Endothelial cell of umbilical vein (primary cell): ENCODE measurements around the gene CCDC73. TPM values are rescaled to one million over a fixed set of nuclear protein-coding genes. Genes with fewer than 3 reads are reported as not detected.

Source experiments
- BruUV-seq: library from RNA; stranded (reverse); fragments of 400-500 nt; replicated peaks from 2 replicates; lab custom pipeline; 2021; lab: Mats Ljungman, UMichigan
- CTCF ChIA-PET: fragments of 300-600, 350-600 bp; sonication (Branson Sonifier 250); formaldehyde crosslinking; loops from one replicate; lab custom pipeline; 2021; ENCODE audit warnings: antibody characterized with exemption, inconsistent platforms; lab: Charles Lee
- POLR2A ChIA-PET: fragments of 300-600, 350-600 bp; sonication (Branson Sonifier 250); formaldehyde crosslinking; loops from one replicate; lab custom pipeline; 2021; ENCODE audit warnings: antibody characterized with exemption, inconsistent platforms; lab: Charles Lee
- DNase-seq: peaks from one replicate; pipeline ENCODE4 v3.0.0-alpha.2; 2011; ENCODE audit warnings: low read depth, low spot score
- FAIRE-seq: peaks from 2 replicates; lab custom pipeline; 2011; peaks lifted over from hg19 to GRCh38; lab: Jason Lieb, UNC
- H2AFZ ChIP-seq: 2 replicates; pipeline ENCODE4 v1.6.0; 2012; ENCODE audit warnings: low read depth, low read length, control low read depth, inconsistent platforms
- H3K27ac ChIP-seq: 2 replicates; pipeline ENCODE4 v1.5.1; 2011; ENCODE audit warnings: low read depth, mild to moderate bottlenecking, control low read depth, low read length, moderate library complexity; ENCODE audit not compliant: insufficient read depth
- H3K27me3 ChIP-seq, 2 experiments: 2 replicates each; pipeline versions ENCODE4 v1.6.0 to v1.6.1; 2011; ENCODE audit warnings: low read length in 2 of 2, mixed read lengths in 1 of 2; ENCODE audit not compliant: control insufficient read depth in 2 of 2, insufficient read depth in 2 of 2
- H3K36me3 ChIP-seq, 2 experiments: 2 replicates in 1 of 2; 3 replicates in 1 of 2; pipeline ENCODE4 v1.5.1; 2011; ENCODE audit warnings: low read length in 2 of 2, mild to moderate bottlenecking in 1 of 2, moderate library complexity in 1 of 2; ENCODE audit not compliant: control insufficient read depth in 2 of 2, insufficient read depth in 2 of 2; ENCODE audit errors: extremely low read depth in 1 of 2
- H3K4me1 ChIP-seq: 3 replicates; pipeline ENCODE4 v1.5.1; 2011; ENCODE audit warnings: mild to moderate bottlenecking, low read length; ENCODE audit not compliant: control insufficient read depth, insufficient read depth; ENCODE audit errors: extremely low read depth
- H3K4me2 ChIP-seq: 2 replicates; pipeline ENCODE4 v1.6.1; 2011; ENCODE audit warnings: low read length, control low read depth, mixed read lengths; ENCODE audit not compliant: insufficient read depth
- H3K4me3 ChIP-seq, 3 experiments: fragments of 200-600 bp in 1 of 3; sonication (generic), shearing (Covaris generic) in 1 of 3; replicated peaks in 1 of 3; 2 replicates each; pipeline ENCODE4 v1.5.1; 2011 to 2016; ENCODE audit warnings: control low read depth in 3 of 3, low read length in 3 of 3, mild to moderate bottlenecking in 2 of 3, inconsistent platforms in 1 of 3, low read depth in 1 of 3, moderate library complexity in 1 of 3; ENCODE audit not compliant: insufficient read depth in 1 of 3
- H3K79me2 ChIP-seq: 2 replicates; pipeline ENCODE4 v1.6.0; 2012; ENCODE audit warnings: low read length, inconsistent platforms; ENCODE audit not compliant: control insufficient read depth, insufficient read depth
- H3K9ac ChIP-seq: replicated peaks from 2 replicates; pipeline ENCODE3; 2011; ENCODE audit warnings: low read length, control low read depth; ENCODE audit not compliant: insufficient read depth; ENCODE audit errors: extremely low read depth
- H3K9me1 ChIP-seq: replicated peaks from 3 replicates; pipeline ENCODE4 v1.6.0; 2011; ENCODE audit warnings: mild to moderate bottlenecking, low read length; ENCODE audit not compliant: control insufficient read depth, insufficient read depth; ENCODE audit errors: extremely low read depth
- H3K9me3 ChIP-seq: replicated peaks from 2 replicates; pipeline ENCODE4 v1.5.1; 2012; ENCODE audit warnings: low read length, inconsistent platforms; ENCODE audit not compliant: control insufficient read depth, insufficient read depth
- H4K20me1 ChIP-seq: replicated peaks from 2 replicates; pipeline ENCODE3; 2011; ENCODE audit warnings: mild to moderate bottlenecking, low read length; ENCODE audit not compliant: control insufficient read depth, insufficient read depth; ENCODE audit errors: extremely low read depth
- CTCF ChIP-seq, 2 donors: IDR thresholded peaks; 1 replicate in 1 of 2; 2 replicates in 1 of 2; pipeline ENCODE4 v1.5.1; 2011; ENCODE audit warnings: low read length in 2 of 2, mild to moderate bottlenecking in 2 of 2, moderate library complexity in 2 of 2, control low read depth in 1 of 2, inconsistent platforms in 1 of 2, low read depth in 1 of 2; ENCODE audit not compliant: insufficient read depth in 1 of 2; ENCODE audit errors: extremely low read depth in 1 of 2
- EZH2 ChIP-seq: IDR thresholded peaks from 2 replicates; pipeline ENCODE4 v1.6.1; 2012; ENCODE audit warnings: borderline replicate concordance, low read depth, mild to moderate bottlenecking, moderate library complexity, low read length, inconsistent platforms; ENCODE audit not compliant: severe bottlenecking
- FOS ChIP-seq: IDR thresholded peaks from 2 replicates; pipeline ENCODE4 v1.6.1; 2011; ENCODE audit warnings: mild to moderate bottlenecking, low read length, moderate library complexity, borderline replicate concordance; ENCODE audit not compliant: insufficient read depth
- GATA2 ChIP-seq: IDR thresholded peaks from 2 replicates; pipeline ENCODE4 v1.7.0; 2011; ENCODE audit warnings: low read depth, mild to moderate bottlenecking, moderate library complexity, mixed read lengths, low read length; ENCODE audit not compliant: insufficient read length, insufficient read depth
- JUN ChIP-seq: IDR thresholded peaks from 2 replicates; pipeline ENCODE4 v1.6.1; 2011; ENCODE audit warnings: borderline replicate concordance, low read depth; ENCODE audit not compliant: insufficient read length, insufficient read depth
- MAX ChIP-seq: IDR thresholded peaks from 2 replicates; pipeline ENCODE4 v1.6.1; 2011; ENCODE audit not compliant: insufficient read depth, insufficient read length
- MYC ChIP-seq: IDR thresholded peaks from one replicate; pipeline ENCODE4 v1.6.1; 2011; ENCODE audit warnings: mild to moderate bottlenecking, low read depth, low read length
- POLR2A ChIP-seq: IDR thresholded peaks from 2 replicates; pipeline ENCODE4 v1.6.1; 2012; ENCODE audit warnings: low read depth, mild to moderate bottlenecking, control low read depth, low read length
- POLR2AphosphoS5 ChIP-seq: IDR thresholded peaks from 2 replicates; pipeline ENCODE4 v1.6.1; 2012; ENCODE audit warnings: low read depth, mild to moderate bottlenecking, control low read depth, low read length, moderate library complexity; ENCODE audit not compliant: insufficient read depth
- dilution Hi-C: fragments of 300-500 bp; cut with MboI; formaldehyde crosslinking; loops from one replicate; pipeline ENCODE4 v1.15.0; 2019; ENCODE audit warnings: low sequenced_read_pairs; ENCODE audit not compliant: extremely low pct_ligation_motif_present
- intact Hi-C: fragments of 100-400 bp; cut with micrococcal nuclease; formaldehyde crosslinking; loops from one replicate; pipeline ENCODE4 v1.10.0; 2022
- polyA plus RNA-seq, 4 experiments: library from polyadenylated mRNA; depleted of rRNA in 3 of 4; stranded (reverse) in 3 of 4; unstranded in 1 of 4; fragments of >200 nt; gene quantifications; 2 replicates each; pipeline versions ENCODE4 v1.2.1 to v1.2.3, GENCODE V29; 2011 to 2012; ENCODE audit warnings: missing spikeins in 1 of 4
- total RNA-seq: library from RNA; stranded (reverse); gene quantifications from 2 replicates; pipeline ENCODE4 v1.2.3, GENCODE V29; 2021

CCDC73 gene
- total and polyA plus RNA-seq, 2 donors (not counting 3 experiments of a cell fraction or from before 2014, with no cell fraction given) = not detected

GRCh38 chr11:32561835-32562234, 232.6 kb downstream of the CCDC73 start:
- peaks cover 0 to 2% of the 10 kb centered on the region in 2 experiments for H3K27me3 ChIP-seq
- H3K4me1 ChIP-seq = no peaks in the 10 kb centered on the region
- DNase-seq (no peak), FAIRE-seq (no peak)
- H3K36me3 ChIP-seq = no peaks in the 10 kb centered on the region
- H3K9me3 ChIP-seq = no peaks in the 10 kb centered on the region
- no peak overlapping the region for H3K9ac ChIP-seq
- no peak overlapping the region for H3K27ac ChIP-seq
- TF ChIP-seq POLR2A = no peak
- TF ChIP-seq EZH2 = no peak
- no peak for TF ChIP-seq MYC
- no peak for TF ChIP-seq GATA2
- TF ChIP-seq FOS = no peak
- TF ChIP-seq POLR2AphosphoS5 = no peak
- TF ChIP-seq JUN = no peak
- no peak for TF ChIP-seq MAX
- no peak for TF ChIP-seq CTCF (IDR thresholded peaks at IDR 0.05; ENCODE audit: extremely low read depth in 1 of 2, insufficient read depth in 1 of 2, low read depth in 1 of 2, low read length in 2 of 2)
- intact Hi-C loops = no loop called here
- H3K4me2 ChIP-seq = no peak overlapping the region
- ChIA-PET POLR2A (no interaction called here), CTCF (interaction anchor here (1.1 kb wide), 1 partner anchor 175 kb away, joined by 3 read pairs; no protein-coding TSS in a partner anchor)
- no peaks in the 10 kb centered on the region for H3K79me2 ChIP-seq
- H3K4me3 ChIP-seq = no peak overlapping the region
- no peaks in the 10 kb centered on the region for H4K20me1 ChIP-seq
- BruUV-seq = no TSS peak
- H3K9me1 ChIP-seq = no peaks in the 10 kb centered on the region
- dilution Hi-C loops = no loop called here
- no peak overlapping the region for H2AFZ ChIP-seq
